22Rv1 (cell line): ENCODE measurements around the gene FRMD4B.

Experiments used
- ZFX ChIP-seq: fragments of 450-650 bp; IDR thresholded peaks from 2 replicates; pipeline ENCODE4 v1.6.1; 2017; ENCODE audit warnings: antibody characterized with exemption, borderline replicate concordance
- TF ChIP-seq, protein P1 (sequence below): fragments of 450-650 bp; IDR thresholded peaks from 2 replicates; pipeline ENCODE4 v1.5.1; 2017; ENCODE audit warnings: mild to moderate bottlenecking

DNA sequence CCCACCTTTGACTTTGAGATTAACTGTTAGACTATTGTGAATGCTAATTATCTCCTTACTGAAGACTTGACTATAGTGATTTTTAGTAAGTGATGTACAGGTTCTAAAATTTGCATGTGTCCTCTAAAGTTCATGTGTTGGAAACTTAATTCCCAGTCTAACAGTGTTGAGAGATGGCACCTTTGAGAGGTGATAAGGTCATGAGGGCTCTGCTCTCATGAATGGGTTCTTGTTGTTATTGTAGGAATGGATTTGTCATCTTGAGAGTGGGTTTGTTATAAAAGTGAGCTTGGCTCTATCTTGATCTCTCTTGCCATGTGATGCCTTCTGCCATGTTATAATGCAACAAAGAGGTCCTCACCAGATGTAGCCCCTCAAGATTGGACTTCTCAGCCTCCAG lies 244.6 kb downstream of the FRMD4B start:
- TF ChIP-seq, protein P1, sequence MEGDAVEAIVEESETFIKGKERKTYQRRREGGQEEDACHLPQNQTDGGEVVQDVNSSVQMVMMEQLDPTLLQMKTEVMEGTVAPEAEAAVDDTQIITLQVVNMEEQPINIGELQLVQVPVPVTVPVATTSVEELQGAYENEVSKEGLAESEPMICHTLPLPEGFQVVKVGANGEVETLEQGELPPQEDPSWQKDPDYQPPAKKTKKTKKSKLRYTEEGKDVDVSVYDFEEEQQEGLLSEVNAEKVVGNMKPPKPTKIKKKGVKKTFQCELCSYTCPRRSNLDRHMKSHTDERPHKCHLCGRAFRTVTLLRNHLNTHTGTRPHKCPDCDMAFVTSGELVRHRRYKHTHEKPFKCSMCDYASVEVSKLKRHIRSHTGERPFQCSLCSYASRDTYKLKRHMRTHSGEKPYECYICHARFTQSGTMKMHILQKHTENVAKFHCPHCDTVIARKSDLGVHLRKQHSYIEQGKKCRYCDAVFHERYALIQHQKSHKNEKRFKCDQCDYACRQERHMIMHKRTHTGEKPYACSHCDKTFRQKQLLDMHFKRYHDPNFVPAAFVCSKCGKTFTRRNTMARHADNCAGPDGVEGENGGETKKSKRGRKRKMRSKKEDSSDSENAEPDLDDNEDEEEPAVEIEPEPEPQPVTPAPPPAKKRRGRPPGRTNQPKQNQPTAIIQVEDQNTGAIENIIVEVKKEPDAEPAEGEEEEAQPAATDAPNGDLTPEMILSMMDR = no peak
- TF ChIP-seq ZFX = no peak
